WI38 (cell line): ENCODE measurements around the gene GPR107.

Experiments used
- H3K4me3 ChIP-seq: 2 replicates; pipeline ENCODE4 v1.5.1; 2011; ENCODE audit warnings: low read depth, mild to moderate bottlenecking, control low read depth, low read length
- TF ChIP-seq, protein P1 (sequence below): IDR thresholded peaks from 2 replicates; pipeline ENCODE4 v1.5.1; 2012; ENCODE audit warnings: low read depth, mild to moderate bottlenecking, control low read depth, low read length

GPR107 gene

DNA sequence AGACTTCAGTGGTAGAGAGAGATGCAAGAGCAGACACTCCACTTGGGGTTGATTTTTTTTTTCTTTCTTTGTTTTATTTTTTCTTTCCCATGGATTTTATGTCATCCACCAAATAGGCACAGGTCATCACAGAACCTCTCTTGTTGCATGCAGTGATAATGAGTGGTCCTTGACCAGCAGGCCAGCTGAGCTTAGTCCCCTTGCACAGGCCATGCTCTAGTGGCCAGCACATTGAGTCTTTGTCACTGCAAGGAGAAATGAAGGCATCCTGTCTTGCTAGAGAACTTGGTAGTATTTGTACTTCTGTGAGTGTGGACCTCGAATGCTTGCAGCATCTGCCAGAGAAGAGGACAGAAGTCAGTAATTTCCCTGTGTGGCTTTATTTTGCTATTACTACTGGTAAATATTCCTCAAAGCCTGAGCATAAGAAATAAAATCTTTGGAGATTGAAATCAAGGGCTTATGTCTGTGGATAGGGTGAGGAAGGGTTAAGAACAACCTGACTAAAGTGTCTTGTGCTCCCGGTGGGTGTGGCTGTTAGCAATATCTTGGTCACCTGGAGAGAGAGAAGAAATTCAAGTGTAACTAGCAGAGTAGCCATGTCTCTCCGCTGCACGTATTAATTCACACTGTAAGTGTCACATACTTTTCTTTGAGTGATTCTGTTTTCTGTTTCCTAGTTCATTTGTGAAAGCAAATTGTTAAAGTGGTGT is 73.2 kb downstream of the GPR107 start:
- TF ChIP-seq, protein P1, sequence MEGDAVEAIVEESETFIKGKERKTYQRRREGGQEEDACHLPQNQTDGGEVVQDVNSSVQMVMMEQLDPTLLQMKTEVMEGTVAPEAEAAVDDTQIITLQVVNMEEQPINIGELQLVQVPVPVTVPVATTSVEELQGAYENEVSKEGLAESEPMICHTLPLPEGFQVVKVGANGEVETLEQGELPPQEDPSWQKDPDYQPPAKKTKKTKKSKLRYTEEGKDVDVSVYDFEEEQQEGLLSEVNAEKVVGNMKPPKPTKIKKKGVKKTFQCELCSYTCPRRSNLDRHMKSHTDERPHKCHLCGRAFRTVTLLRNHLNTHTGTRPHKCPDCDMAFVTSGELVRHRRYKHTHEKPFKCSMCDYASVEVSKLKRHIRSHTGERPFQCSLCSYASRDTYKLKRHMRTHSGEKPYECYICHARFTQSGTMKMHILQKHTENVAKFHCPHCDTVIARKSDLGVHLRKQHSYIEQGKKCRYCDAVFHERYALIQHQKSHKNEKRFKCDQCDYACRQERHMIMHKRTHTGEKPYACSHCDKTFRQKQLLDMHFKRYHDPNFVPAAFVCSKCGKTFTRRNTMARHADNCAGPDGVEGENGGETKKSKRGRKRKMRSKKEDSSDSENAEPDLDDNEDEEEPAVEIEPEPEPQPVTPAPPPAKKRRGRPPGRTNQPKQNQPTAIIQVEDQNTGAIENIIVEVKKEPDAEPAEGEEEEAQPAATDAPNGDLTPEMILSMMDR, result no peak
- H3K4me3 ChIP-seq, result no peak overlapping the region

DNA sequence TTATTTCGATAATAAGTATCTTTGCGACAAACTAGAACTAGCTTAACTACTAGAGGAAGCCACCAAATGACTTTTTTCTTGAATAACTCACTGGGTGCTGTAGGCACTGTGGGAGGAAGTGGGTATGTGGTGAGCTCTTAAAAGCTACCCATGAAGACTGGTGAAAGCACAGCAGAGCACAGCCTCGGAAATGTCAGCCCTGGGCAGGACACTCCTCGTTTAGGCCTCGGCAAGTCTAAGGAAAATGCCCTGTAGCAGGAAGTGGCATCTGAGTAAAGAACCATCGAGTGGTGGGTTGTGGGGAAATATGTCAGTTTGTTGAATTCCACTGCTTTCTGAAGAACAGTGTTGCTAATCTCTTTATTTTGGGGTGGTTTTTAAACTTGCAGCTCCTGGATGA is 74.5 kb downstream of the GPR107 start:
- H3K4me3 ChIP-seq, result no peak overlapping the region
- TF ChIP-seq, protein P1, result no peak

DNA sequence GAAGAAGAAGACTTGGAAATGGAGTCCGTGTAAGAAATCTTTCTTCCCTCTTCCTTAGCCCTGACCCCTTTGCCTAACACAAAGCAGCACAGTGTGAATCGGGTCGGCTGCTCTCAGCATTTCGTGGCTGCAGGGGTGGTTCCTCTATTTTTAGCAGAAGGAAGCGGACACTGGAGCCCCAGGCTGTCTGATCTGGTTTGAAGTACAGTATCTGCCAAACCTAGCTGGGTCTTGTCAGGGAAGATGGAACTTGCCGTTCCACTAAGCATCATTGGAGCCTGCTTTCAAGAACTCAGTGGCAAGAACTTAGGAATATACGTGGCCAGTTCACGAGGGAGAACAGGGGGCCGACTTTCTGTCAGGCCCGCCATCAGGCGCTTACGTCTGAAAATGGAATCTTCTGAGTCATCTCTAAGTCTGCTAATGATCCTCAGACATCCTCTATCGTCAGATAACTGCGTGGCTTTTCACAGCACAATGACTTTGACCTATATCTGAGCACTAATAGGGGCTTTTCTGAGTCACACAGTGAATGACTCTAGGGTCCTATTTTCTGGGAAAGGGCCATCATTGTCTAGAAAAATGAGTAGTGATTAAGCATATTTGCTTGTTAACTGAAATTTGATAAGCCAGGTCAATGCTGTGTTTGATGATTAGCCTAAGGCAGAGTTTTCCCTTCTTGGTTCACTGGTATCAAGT is 75.2 kb downstream of the GPR107 start:
- H3K4me3 ChIP-seq, result no peak overlapping the region; the same call in 1 of the 2 replicates
- TF ChIP-seq, protein P1, result no peak

DNA sequence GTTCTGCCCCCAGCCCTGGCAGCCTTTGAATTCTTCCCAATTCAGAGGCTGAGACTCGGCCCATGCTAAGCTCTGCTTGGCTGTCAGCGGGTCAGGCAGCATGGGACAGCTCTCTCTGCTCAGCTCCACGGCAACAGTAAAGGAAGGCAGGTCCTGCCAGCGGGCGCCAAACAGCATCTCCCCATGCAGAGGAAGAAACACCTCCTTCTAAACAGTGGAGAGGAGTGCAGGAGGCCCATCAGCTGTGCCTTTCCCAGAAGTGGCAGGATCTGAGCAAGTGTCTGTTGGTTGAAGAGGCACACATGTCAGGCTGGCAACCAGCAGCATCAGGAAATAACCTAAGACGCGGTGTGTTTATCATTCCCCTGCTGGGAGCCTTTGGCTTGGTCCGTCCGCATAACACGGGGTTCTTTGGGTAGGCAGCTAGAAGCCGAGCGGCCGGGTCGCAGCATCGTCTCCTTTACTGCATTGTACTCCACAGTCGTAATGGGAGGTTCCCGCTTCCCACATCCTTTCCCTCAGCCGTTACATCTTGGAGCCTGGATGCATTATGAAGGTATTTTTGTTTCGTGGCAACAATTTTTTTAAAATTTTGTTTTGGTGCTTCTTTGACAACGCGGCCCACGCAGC is 75.8 kb downstream of the GPR107 start:
- TF ChIP-seq, protein P1, result no peak
- H3K4me3 ChIP-seq, result no peak overlapping the region; the same call in 1 of the 2 replicates

DNA sequence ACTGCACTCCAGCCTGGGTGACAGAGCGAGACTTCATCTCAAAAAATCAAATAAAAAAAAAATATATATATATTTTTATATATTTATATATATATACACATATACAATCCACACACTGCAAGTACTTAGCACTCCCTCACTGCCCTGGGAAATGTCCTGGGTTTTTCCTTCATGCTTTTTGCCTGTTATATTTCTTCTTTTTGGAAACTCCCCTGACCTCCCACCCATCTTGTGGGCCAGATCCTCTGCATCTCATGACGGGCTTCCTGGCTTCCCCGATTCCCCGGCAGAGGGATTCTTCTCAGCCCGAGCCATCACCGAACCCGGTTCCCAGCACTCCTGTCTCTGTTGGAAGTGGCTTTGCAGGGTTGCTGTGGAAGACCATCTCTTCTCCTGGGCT is 79.0 kb downstream of the GPR107 start:
- TF ChIP-seq, protein P1, result no peak
- H3K4me3 ChIP-seq, result no peak overlapping the region

DNA sequence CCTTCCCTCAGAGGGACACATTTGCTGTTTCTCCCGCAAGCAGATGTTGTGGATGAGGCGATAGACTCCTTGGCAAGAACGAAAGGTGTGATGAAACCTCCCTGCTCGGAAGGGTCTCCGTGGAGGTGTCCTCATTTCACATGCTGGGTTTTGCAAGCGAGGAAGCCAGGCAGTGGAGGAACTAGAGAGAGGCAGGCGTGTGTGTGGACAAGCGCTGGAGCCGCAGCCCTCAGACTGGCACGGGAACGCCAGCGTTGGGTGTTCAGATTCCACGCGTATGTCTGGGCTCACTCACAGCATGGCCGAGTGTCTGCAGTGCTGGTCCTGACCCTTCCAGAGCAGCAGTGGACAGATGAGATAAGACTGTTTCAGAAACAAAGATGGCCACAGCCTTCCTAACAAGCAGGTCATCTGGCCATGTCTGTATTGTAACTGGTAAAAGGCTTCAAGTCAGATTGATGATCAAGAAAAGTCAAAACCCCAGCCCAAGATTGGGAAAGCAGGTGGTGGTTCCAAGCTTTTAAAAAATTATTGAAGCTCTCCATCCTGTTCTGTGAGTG is 83.5 kb downstream of the GPR107 start:
- TF ChIP-seq, protein P1, result no peak
- no peak overlapping the region for H3K4me3 ChIP-seq

DNA sequence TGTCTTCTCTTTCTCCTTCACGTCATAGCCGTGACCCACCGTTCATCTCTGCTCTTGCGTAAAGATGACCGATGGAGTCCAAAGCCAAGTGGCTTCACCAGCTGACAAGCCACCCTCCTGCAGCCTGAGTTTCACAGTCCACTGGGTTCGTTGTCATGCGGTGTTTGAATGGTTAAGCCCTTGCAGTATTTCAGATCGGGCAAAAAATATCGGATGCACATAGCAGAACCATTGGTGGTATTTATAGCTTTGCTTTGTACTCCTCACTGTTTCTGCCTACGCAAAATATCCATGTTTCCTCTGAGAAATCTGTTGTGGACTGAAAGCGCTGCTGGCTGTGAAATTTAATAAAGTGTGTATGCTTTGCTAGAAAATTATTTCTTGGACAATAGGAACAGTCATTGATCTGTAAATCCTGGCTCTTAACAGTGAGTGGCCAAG is 84.0 kb downstream of the GPR107 start:
- H3K4me3 ChIP-seq, result no peak overlapping the region
- TF ChIP-seq, protein P1, result no peak
